Left renal pelvis (tissue), 4 donors: ENCODE results near the gene BAZ1B. TPM values are rescaled to one million over a fixed set of nuclear protein-coding genes. Genes with fewer than 3 reads are reported as not detected.

ENCODE experiments used
- DNase-seq, 4 donors: peaks; one replicate each; pipeline ENCODE4 v3.0.0-alpha.2; 2013; ENCODE audit warnings: low read depth in 4 of 4, low spot score in 3 of 4
- polyA plus RNA-seq, 4 donors: library from polyadenylated mRNA; unstranded; fragments of 120-200 nt; gene quantifications; one replicate each; pipeline ENCODE4 v1.2.1, GENCODE V29; 2013; ENCODE audit not compliant: insufficient read length in 4 of 4

Gene BAZ1B
- polyA plus RNA-seq, 4 donors = 66.7 to 80.1 (median 72.3) TPM

DNA sequence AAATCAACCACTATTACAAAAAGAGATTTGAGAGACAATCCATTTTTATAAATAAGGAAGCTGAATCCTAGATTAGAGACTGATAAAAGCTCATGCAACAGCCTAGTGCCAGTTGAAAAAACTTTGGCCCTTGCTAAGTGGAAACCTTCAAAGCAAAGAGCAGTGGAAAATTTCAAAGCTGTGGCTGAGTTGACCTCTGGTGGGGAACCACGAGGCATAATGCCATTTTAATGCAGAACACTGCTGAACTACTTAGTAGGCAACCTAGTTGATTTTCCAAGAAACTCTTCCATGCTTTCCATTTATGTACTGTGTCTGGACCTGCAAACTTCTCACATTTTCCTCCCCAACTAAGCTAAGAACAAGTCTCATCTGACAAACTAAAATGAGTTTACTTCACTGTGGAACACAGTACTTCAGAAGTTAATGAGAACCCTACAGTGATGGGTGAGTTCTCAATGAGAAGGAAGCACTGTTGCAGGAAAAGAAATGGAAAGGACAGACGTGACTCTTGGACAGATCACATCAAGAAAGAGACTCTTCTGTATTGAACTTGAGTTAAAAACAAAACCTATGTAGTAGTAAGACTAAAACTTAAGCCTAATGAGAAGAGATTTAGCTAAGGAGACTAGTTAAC, 69.0 kb downstream of the BAZ1B start:
- no peak for DNase-seq

DNA sequence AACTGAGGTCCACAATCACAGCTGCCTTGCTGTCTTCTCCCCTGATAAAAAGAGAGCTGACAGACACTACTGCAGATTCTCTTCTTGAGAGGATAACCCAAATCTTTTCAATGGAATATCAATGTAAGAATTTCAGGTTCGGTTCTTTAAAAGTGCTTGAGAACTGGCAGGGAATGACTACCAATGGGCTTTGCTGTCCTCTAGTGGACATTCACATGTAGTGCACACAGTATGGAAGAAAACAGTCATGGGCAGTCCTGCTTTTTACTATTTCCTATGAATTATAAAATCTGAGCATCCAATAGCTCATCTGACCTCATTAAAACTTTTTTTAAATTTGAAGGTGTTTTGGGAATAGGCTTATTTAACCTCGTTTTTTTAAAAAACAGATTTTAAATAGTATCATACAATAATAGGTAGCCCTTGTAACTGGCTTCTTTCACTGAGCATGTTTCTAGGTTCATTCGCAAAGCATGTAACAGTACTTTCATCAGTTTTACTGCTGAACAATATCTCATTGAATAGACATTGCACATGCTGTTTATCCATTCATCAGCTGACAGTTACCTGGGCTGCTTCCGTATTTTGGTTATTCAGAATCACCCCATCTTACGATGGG, 70.2 kb downstream of the BAZ1B start:
- DNase-seq = no peak

DNA sequence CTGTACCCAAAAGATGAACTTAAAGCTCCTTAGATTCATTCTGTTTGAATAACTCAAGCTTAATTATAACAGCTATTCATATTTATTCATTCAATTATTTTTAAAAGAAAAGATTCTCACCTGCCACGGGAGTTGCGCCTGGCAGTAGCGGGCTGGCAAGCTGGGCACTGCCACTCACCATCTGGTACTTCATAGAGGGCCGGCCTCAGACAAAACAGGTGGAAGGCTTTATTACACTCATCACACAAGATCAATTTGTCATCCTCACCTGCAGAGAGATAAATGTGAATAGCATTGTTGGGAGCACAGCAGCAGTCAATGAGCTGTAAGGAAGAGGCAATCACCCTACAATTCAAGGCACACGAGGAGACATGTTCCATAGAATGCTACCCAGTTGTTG, 72.7 kb downstream of the BAZ1B start:
- no peak for DNase-seq

GRCh38 chr7:73448609-73449008, 73.5 kb downstream of the BAZ1B start:
- DNase-seq = no peak

DNA sequence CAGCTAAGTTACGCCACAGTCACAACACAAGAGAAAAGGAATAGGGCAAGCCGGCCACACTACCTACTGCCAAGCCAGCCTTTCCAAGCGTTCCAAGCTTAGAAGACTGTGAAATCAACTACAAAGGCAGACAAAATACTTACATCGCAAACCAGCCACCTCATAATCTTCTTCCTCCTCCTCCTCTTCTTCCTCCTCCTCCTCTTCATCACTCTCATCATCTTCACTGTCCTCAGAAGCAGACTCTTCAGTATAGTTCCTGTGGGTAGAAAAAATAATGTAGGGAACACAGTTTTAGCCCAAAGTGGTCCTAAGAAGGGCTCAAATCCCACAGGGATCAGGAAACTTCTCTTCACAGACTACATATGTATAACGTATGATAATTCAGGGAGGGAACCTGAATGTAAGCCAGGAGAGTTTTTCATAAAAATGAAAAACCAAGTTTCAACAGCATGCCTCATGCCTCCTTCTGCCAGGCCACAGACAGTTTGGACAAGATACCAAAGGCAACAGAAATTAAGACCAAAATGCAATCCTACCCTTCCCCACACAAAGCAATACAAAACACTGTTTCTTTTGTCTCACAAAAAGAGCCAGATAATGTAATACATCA, 74.9 kb downstream of the BAZ1B start:
- DNase-seq = no peak

GRCh38 chr7:73446682-73447081, 75.4 kb downstream of the BAZ1B start:
- no peak for DNase-seq

DNA sequence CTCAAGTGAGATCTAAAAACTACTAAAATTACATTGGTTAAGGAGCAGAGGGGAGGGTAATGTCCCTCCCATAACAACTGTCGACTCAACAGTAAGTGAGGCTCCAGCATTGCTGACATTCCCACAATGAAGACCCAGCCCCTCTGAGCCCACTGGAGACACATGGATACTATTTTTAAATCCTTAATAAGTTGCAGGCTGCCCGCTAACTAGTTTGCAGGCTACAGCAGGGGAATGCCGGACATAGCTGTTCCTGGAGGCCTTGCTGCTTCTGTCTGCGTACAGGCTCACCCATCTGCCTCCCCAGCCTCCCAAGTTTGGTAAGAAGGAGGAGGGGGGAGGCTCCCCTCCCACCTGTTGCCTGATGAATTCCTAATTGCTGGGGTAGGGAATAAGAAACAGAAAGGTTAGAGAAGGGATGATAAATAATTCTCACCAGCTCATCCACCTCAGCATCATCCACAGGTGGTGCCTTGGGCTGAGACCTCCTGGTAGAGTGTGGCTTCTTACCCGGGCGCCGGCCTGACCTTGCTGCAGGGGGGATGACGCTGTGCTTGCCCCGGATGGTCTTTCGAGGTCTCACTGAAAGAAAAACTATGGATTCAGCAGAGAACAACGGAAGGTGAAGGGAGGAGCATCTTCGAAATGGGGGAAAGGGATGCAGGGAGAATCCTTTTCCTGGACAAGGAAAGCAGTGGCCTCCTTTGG, 78.4 kb downstream of the BAZ1B start:
- no peak for DNase-seq

DNA sequence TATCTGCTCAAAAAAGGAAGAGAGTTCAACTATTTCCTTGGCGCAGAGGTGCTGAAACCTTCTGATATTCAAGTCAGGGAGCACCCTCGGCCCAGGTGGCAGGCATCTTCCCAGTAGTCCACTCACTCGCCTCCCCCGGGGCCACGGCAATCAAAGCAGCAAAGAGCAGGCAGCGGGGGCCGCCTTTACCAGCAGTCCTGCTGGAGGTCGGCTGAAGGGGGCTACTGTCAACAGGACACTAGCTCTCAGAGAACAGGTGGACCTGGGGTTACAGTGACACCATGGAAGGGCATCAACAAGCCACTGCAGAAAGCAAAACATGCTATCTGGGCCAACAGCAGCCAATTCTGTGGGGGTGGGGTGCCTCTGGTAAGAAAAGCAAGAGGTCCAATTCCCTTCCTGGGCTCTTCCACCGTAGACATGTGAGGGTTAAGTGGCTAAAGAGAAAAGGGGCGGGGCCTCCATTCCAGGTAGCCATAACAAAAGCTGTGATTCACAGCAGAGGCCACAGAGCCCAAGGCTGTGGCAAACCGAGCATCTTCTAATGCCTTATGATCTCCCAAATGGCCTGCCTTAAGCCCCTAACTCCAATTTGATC, 79.1 kb downstream of the BAZ1B start:
- DNase-seq = no peak

DNA sequence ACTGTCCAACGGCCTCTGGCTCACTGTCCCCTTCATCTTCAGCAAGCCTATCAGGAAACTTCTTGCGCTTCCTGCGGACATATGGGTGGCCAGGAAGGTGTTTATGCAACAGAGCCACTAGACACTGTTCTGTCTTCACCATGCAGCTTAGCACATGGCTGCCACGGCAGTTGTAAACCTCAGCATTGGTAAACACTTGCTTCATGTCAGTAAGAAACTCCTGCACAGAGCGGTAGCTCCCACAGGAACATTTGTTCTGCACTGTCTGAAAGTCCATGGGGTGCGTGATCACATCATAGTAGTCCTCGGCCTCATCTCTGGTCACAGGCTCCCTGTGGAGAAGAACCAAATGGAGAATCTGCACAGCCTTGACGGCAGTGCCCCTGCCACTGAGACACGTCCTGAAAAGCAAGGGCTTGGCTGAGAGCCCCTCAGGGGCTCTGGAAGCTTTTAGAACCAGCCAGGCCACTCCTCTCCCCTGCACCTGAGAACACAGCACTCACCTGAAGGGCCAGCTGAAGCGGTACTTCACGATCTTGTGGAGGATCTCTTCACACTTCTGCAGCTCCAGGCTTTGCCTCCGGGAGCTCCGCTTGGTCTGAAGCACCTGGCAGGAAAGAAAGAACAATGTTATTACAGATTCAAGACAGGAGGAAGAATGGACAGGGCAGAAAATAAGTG, 79.7 kb downstream of the BAZ1B start:
- DNase-seq = no peak

GRCh38 chr7:73439410-73439704, 82.7 kb downstream of the BAZ1B start:
- no peak for DNase-seq

DNA sequence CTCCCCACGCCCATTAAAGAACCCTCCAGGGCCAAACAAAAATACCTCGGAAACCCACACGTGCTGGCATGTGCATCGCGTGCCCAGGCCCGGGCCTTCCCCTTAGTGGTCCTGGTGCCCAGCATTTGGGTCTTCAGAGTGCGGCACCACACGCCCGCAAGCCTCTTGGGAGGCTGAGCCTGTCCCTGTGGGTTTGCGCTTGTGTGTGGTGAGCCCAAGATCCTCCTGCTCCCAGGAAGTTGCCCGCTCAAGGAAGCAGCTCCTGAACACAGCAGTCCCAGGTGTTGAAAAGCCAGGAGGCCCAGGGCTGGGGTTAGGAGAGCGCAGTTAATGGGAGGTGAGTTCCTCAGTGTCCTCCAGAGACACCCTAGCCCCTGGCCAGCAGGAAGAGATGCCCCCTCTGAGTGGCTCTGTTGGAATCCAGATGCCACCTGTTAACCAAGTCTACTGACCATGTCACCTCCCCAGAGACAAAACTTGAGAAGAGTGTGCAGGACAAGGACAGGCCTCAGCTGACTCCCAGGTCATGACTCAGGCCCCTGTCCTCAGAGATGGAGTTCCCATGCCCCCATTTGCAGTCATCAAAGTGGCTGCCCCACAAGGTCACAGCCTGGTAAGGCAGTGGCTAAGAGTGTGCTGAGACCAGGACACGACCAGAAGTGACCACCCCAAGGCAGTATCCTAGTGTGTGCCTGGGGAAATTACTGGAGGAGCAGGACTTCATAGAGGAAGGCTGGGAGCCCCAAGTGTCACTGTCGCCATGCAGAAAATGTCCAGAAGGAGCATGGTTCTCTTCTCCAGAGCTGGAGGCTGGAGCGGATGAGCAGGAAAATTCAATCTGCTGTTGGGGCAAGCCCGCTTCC, 83.3 kb downstream of the BAZ1B start:
- no peak for DNase-seq

GRCh38 chr7:73437621-73438416, 84.3 kb downstream of the BAZ1B start:
- DNase-seq = no peak

DNA sequence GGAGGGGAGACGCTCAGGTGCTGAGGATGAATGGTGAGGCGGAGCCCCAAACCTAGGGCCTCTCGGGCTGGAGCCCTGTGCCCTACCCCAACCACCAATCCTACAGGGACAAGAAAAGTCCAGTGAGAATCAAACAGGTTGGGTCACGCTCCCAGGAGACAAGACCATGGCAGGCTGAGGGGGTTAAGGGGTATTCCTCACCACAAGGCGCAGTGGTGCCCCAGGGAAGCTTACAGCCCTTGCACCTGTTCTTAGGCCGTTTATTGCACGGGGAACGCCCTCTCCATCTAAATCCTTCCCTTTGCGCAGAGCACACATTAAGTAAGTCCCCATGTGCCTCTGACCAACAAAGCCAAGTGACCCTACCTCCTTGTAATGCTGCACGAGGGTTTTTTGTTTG, 85.0 kb downstream of the BAZ1B start:
- DNase-seq = no peak

- no peak for DNase-seq
Observed at GRCh38 chr7:73436031-73436929, 85.8 kb downstream of the BAZ1B start.

GRCh38 chr7:73435471-73436009, 86.6 kb downstream of the BAZ1B start:
- no peak for DNase-seq

DNA sequence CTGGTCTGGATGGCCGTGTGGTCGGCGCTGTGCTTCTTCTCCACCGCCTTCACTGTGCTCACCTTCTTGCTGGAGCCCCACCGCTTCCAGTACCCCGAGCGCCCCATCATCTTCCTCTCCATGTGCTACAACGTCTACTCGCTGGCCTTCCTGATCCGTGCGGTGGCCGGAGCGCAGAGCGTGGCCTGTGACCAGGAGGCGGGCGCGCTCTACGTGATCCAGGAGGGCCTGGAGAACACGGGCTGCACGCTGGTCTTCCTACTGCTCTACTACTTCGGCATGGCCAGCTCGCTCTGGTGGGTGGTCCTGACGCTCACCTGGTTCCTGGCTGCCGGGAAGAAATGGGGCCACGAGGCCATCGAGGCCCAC, 87.4 kb downstream of the BAZ1B start:
- DNase-seq = no peak

DNA sequence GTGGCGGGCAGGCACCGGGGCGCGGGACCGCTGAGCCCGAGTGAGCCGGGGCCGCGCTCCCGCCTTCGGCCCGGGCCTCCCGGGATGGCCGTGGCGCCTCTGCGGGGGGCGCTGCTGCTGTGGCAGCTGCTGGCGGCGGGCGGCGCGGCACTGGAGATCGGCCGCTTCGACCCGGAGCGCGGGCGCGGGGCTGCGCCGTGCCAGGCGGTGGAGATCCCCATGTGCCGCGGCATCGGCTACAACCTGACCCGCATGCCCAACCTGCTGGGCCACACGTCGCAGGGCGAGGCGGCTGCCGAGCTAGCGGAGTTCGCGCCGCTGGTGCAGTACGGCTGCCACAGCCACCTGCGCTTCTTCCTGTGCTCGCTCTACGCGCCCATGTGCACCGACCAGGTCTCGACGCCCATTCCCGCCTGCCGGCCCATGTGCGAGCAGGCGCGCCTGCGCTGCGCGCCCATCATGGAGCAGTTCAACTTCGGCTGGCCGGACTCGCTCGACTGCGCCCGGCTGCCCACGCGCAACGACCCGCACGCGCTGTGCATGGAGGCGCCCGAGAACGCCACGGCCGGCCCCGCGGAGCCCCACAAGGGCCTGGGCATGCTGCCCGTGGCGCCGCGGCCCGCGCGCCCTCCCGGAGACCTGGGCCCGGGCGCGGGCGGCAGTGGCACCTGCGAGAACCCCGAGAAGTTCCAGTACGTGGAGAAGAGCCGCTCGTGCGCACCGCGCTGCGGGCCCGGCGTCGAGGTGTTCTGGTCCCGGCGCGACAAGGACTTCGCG, 88.0 kb downstream of the BAZ1B start:
- DNase-seq = no peak
